GM18907 (cell line): ENCODE data around the gene SLC22A13.
"Not testable (repeated sequence)": the region's sequence is repeated elsewhere in the genome, so short reads cannot be mapped to it uniquely, and the experiment has no call there.

Experiments
- ATAC-seq: cut with Tn5 transposase; IDR thresholded peaks from one replicate; pipeline ENCODE4 v1.9.1; 2021; ENCODE audit warnings: mild to moderate bottlenecking, moderate library complexity; ENCODE audit not compliant: unreplicated experiment

SLC22A13 gene

DNA sequence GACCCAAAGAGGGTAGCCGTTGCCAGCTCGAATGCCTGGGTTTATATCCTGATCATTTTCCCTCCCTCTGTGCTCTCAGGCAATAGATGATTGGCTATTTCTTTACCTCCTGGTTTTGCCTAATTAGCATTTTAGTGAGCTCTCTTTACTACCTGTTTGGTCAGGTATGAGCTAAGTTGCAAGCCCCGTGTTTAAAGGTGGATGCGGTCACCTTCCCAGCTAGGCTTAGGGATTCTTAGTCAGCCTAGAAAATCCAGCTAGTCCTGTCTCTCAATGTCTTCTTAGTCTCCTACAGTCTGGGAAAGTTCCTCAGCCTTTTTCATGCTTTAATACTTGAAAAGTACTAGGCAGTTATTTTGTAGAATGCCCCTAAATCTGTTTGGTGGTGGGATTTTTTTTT lies 31.4 kb downstream of the SLC22A13 start:
- ATAC-seq, result not testable (repeated sequence)

DNA sequence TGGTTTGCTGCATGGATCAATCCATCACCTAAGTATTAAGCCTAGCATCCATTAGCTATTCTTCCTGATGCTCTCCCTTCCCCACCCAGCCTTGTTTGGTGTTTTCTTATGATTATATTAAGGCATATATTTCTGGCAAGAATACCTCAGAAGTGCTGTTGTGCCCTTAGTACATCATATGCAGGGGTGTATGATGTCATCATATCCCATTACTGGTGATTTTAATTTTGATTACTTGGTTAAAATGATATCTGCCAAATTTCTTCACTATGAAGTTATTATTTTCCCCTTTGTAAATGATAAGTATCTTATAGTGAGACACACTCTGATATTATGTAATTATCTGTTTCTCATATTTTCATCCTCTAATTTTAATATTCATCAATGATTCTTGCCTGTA lies 31.9 kb downstream of the SLC22A13 start:
- ATAC-seq, result no peak

DNA sequence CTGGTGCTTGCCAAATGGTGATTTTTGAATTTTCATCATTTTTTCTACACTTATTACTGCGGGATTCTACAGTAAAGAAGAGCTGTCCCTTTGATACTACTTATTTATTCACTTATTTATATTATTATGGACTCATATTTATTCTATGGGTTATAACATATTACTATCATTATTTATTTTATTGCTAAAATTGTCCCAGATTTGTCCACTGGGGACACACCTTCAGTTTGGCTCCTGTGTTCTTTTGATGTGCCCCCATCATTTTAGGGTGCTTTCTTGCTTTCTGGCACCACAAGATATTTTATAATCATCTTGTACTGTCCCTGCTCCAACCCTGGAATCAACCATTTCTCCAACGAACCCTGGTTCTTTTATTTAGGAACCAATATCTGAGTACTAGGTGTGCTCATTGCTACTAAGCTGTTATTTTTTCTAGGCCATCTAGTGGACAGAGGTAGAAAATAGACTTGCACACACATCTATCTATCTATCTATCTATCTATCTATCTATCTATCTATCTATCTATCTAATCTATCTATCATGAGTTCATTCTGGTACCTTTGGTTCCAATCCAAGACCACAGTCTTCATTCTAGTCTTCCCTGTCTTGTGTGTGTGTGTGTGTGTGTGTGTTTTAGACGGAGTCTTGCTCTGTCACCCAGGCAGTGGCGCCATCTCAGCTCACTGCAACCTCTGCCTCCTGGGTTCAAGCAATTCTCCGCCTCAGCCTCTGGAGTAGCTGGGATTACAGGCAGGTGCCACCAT lies 32.5 kb downstream of the SLC22A13 start:
- no peak for ATAC-seq

DNA sequence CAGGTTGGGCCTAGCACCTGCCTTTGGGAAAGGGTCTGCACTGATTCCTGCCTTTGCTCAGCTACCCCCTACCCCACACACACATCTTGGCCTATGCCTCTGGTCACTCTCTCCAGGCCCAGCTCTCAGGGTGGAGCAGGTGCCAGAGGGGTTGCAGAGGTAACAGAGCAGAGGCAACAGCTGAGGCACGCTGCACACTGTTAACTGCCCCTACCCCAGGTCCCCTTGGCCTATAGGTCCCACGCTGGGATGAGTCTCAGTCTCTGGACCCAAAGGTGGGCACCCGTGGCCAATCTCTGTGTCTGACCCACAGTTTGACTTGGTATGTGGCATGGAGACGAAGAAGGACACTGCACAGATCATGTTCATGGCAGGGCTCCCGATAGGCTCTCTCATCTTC lies 41.3 kb downstream of the SLC22A13 start:
- ATAC-seq, result no peak

DNA sequence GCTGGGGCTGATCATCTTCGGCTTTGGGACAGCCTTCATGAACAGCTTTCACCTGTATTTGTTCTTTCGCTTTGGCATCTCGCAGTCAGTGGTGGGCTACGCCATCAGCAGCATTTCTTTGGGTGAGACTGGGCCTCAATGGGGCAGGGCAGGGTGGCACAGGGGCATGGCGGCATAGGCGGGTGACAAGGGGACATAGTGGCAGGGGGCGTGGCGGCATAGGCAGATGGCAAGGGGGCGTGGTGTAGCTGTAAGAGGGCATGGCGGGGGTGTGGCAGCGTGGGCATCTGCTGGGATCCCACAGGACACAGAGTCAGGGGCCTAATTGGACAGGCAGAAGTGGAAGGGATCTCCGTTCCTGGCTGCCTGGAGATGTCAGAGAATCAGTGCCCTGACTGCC lies 42.0 kb downstream of the SLC22A13 start:
- no peak for ATAC-seq

DNA sequence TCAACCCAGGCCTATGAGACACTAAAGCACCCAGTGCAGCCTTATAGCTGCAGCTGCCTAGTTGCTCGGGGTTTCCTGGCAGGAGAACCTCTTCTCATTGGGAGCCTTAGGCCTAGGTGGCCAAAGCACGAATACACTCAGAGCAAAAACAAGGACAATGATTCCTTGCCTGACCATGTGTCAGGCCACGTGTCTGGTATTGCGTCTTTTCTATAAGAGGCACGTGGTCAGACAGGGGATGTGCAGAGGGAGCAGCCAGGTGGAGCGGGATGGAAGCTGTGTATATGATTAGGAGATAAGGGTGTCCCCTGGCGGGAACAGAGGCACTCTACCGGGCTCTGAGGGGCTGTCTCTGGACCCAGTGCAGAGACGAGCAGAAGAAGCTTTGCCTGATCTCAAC lies 42.8 kb downstream of the SLC22A13 start:
- no peak for ATAC-seq

DNA sequence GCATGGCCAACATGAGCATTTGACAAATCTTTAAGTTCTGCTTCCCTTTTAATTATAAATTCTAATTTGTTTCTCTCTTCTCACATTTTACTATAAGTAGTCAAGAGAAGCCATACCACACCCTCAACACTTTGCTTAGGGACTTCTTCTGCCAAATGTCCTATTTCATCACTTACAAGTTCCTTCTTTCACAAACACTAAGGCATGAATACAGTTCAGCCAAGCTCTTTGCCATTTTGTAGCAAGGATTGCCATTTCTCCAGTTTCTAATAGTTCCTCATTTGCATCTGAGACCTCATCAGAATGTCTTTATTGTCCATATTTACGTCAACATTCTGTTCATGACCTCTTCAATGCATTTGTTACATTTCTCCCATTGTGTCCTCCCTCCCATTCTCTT lies 45.9 kb downstream of the SLC22A13 start:
- no peak for ATAC-seq

DNA sequence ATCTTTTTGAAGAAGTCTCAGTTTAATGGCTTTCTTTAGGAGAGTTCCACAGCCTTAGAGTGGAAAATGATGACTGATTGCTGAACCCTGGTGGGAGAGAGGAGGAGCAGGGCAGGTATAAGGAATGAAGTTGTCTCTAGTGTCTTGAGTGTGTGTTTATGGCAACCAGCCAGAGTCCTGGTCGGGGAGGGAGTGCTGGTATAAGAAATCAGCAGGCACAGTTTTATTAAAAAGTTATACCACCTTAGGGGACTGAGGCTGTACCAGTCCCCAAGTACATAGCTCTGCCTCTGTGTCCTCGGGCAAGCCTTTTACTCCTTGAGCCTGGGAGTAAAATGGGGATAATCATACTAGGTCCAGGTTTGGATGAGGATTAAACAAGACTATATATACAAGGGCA lies 46.3 kb downstream of the SLC22A13 start:
- ATAC-seq, result no peak

DNA sequence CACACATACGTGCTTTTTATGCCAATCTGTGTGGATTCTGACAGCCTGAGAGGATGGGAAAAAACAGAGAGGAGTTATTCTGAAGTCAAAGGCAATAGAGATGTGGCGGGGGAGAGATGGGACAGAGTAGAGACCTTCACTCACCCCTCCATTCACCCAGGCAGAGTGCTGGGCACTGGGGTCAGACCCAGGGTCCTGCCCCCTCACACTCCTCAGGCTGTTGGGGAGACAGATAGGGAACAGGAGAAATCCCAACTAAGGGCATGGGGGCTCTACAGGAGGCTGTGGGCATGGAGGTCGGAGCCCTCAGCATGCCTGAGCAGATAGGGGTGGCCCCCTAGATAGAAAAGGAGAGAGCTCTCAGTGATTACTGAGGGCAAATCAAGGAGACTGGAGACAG lies 46.7 kb downstream of the SLC22A13 start:
- no peak for ATAC-seq

DNA sequence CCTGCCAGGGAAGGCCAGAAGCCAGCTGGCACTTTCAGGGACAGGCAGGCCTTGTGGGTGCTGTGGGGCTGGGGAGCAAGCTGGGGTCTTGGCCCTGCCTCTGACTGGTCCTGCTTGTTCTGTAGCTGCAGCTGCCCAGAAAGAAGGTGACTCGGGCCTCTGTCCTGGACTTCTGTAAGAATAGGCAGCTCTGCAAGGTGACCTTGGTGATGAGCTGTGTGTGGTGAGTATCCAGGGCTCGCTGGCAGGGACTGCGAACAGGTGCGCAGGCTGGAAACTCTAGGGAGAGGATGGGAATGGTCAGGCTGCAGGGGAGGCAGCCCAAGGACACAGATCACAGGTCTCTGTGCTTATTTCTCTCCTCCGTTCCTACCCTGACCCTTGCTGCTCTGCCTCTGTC lies 47.7 kb downstream of the SLC22A13 start:
- ATAC-seq, result no peak

DNA sequence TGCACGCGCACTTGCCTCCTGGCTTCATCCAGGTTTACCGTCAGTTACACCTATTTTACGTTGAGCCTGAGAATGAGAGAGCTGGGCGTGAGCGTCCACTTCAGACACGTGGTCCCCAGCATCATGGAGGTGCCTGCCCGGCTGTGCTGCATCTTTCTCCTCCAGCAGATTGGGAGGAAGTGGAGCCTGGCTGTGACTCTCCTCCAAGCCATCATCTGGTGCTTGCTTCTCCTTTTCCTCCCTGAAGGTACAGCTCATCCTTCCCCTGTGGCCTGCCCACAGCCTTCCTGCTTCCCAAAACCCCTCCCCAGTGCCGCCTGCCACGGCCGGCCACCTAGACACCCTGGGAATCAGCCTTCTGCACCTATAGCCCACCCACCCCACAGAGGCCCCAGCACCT lies 48.1 kb downstream of the SLC22A13 start:
- ATAC-seq, result no peak

DNA sequence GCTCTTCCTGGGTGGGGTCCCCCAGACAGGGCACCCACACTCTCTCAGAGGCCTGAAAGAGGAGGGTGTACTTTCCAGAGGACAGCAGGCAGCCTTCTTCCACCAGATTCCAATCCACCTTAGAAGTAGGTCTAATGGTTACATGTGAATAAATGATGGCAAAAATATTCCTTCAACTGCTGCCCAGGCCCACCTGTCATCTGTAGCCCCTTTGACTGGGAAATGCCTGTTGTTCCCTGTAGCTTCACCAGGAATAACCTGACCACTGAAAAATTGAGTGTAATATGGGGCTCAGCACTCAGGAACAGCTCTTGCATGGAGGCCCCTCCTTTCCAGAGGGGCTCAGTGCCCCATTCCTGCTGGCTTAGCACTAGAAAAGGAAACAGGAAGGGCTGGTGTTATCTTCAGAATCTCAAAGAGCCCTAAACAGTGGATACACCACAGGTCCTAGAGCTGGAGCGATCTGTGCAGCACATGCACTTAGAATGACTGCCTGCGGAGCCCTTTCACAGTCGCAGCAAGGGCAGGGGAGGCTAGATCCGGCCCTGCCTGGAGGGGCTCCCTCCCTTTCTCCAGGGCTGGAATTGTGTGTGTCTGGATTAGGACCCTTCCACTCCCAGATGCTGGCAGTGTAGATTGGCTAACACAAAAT lies 48.6 kb downstream of the SLC22A13 start:
- no peak for ATAC-seq

DNA sequence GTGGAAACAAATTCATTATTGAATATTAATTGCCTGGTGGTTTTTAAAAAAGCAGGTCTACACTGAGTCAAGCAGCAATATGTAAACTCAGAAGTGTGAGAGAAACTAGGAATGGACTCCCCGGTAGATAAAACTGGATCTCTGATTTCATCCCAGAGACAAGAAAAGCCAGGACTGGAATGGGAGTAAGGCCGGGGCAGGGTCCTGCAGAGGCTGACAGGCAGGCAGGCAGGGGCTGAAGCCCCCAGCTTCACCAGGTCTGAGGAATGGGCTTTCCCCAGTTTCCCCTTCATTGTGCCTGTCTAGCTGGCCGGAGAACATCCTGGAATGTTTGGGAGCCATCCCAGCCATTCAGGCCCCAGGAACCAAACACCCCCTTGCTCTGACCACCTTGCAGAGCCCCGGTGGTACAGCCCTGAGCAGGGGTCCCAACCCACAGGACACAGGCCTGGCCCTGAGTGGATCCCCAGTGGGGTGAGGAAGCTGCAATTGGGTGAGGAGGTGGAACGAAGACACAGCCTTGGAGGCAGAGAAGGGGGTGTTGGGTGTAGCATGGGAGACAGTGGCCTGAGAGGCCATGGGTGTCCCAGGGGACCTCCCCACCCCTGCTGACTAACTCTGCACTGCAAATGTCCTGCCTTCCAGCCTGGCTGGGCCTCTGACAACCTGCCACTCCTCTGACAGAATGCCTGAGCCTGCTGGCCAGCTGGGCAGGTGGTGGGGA lies 49.3 kb downstream of the SLC22A13 start:
- ATAC-seq, result no peak

DNA sequence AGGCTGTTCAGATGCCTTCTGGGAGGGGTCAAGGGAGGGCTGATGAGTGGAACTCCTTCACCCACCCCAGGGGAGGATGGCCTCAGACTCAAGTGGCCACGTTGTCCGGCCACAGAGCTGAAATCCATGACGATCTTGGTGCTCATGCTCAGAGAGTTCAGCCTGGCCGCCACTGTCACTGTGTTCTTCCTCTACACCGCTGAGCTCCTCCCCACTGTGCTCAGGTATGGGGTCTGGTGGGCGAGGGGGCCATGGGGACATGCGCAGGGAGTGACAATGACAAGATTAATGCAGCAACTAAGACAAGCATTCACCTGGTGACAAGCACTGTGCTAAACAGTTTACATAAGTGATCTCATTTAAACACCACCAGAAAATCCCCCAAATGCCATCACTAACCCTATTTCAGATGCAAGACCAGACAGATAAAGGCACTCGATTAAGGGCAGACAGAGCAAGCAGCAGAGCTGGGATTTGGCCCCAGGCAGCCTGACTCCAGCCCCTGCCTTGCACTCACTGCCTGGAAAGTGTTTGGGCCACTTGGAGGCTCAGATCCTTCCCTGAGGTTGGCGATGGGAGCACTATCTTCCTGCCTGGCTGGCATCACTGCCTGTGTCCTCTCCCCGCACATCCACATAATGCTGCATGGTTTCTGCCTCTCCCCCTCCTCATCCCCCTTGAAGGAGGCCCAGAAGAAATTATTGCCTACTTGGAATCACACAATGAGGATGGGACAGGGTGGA lies 50.0 kb downstream of the SLC22A13 start:
- ATAC-seq, result no peak

DNA sequence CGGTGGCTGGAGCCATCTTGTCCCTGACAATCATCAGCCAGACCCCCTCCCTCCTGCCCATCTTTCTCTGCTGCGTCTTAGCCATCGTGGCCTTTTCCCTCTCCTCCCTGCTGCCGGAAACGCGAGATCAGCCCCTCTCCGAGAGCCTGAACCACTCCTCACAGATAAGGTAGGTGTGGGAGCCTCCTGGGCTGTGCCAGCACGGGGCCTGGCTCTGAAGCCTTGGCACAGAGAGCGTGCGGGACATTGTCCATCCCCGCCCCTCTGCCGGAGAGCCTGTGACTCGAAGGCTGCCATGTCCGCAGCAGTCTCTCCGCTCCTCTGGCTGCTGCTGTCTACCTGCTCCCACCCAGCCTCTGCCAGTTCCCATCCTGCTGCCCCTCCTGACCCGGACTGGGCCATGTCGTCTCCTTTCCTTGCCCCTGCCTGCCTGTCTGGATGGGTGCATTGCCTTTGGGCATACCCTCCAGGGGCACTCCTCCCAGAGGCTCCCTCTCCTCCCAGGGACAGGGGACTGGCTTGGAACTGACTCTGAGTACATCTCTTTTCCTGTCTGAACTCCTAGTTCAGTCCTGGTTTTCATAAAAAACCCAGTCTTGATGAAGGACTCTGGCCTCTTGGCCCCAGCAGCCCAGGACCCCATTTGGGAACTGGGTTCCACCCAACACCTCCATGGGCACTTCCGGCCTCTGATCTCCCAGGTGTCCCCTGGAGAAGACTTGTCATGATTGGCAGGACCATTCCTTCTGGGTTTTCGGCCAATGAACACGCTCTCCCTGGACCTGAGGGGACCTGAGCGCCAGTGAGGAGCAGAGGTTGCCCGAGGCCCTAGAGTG lies 51.0 kb downstream of the SLC22A13 start:
- ATAC-seq, result no peak

DNA sequence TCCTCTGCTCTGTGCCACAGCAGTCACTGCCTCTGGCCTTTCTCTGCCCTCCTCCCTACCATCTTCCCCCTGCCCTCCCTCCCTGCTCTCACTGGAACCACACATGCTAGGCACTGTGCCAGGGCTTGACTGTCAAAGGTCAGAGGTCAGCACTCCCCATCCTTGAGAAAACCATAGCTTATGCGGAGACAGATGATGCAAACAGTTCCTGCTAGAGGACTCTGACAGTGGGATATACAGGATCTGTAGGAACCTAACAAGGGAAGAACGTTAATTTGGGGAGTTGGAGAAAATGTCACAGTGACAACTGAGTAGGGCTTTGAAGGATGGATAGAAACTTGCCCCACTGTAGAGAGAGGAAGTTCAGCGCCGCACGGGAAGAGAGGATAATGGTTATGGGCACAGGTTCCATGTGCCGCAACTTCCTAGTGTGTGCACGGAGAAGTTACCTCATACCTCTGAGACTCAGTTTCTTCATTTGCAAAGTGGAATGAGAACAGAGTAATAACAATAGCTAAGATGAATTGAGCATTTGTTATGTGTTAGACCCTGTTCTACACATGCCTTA lies 51.7 kb downstream of the SLC22A13 start:
- no peak for ATAC-seq

DNA sequence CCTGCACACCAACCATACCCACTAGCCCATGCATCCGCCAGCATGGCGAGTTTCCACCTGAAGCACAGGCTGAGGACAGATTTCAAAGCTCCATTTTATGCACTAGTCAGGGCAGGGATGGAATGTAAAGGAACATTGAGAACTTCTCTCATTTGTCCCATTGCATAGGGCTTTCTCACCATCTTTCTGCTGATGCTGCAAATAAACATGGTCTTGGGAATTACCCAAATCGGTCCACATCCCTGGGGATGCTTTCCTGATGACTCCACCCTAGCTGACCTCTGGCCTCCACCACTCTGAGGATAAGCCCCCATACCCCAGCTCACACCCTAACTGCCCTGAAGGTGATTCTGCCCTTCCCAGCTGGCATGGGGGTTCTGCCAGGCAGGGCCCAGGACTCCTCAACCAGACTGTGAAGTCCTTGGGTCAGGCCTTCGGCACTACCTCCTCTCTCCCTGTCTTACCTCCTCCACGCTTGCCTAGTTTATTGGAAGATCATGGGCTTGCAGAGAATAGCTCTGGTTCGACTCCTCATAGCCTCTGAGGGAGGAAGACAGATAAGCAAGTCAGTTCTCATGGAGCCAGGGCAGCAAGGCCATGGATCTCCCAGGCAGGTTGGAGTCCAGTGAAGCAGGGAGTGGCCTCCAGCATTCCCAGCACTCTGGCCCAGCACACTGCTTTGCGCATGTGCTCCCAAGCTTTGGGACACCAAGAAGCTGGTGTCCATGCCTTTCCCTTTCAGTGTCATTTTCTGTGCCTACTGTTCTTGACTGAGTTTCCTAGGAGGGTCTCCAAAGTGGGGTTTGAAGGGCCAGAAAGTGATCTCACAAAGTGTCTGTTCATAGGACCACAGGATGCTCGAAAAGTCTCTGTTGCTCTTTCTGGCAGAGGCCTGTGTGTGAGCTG lies 53.4 kb downstream of the SLC22A13 start:
- no peak for ATAC-seq

DNA sequence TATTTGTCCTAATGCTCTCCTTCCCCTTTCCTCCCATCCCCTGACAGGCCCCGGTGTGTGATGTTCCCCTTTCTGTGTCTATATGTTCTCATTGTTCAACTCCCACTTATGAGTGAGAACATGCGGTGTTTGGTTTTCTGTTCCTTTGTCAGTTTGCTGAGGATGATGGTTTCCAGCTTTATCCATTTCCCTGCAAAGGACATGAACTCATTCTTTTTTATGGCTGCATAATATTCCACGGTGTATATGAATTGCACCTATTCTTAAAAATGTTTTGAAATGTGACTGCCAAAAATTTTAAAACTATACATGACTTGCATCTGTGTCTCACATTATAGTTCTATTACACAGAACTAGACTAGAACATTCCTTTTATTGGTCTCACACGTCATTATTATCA lies 55.0 kb downstream of the SLC22A13 start:
- not testable (repeated sequence) for ATAC-seq

DNA sequence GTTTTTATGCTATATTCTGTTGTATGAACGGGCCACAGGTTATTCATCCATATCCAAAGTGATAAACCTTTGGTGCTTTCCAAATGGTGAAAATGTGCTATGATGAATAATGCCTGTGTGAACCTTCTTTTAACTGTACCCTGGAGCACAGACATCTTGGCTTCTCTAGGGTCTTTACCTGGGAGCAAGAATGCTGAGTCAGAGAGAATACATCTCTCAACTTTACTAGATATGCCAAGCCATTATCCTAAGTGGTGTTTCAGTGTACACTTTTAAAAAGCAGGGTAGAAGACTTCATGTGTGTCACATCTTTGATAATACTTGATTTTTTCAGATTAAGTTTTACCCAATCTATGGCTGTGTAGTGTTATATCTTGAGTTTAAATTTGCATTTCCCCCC lies 57.4 kb downstream of the SLC22A13 start:
- no peak for ATAC-seq
